Spleen (tissue), 11 donors: ENCODE measurements around the gene TBXAS1. TPM values are rescaled to one million over a fixed set of nuclear protein-coding genes. Genes with fewer than 3 reads are reported as not detected.
A peak's percentile ranks its signal among the peaks of the same experiment; 100 is the strongest.

Experiments used
- DNase-seq: peaks from one replicate; pipeline ENCODE4 v3.0.0-alpha.2; 2020
- H3K27ac ChIP-seq, 8 donors: fragments of 200-600 bp; sonication (generic) in 7 of 8; 1 replicate in 4 of 8; 2 replicates in 4 of 8; pipeline versions ENCODE4 v1.5.0 to v1.8.0; 2016 to 2021; ENCODE audit warnings: inconsistent platforms in 4 of 8, mild to moderate bottlenecking in 4 of 8, moderate library complexity in 1 of 8
- H3K27me3 ChIP-seq, 7 donors: fragments of 200-600 bp; sonication (generic) in 6 of 7; replicated peaks in 1 of 7; 1 replicate in 4 of 7; 2 replicates in 3 of 7; pipeline versions ENCODE4 v1.5.0 to v1.8.0; 2016 to 2021; ENCODE audit warnings: inconsistent platforms in 3 of 7, mild to moderate bottlenecking in 1 of 7
- H3K36me3 ChIP-seq, 6 donors: fragments of 200-600 bp; sonication (generic) in 5 of 6; 1 replicate in 4 of 6; 2 replicates in 2 of 6; pipeline versions ENCODE4 v1.5.0 to v1.8.0; 2016 to 2021; ENCODE audit warnings: inconsistent platforms in 2 of 6
- H3K4me1 ChIP-seq, 6 donors: fragments of 200-600 bp; sonication (generic) in 5 of 6; 1 replicate in 3 of 6; 2 replicates in 3 of 6; pipeline versions ENCODE4 v1.5.0 to v1.8.0; 2016 to 2021; ENCODE audit warnings: inconsistent platforms in 3 of 6
- H3K4me3 ChIP-seq, 8 donors: fragments of 200-600 bp; sonication (generic) in 7 of 8; 1 replicate in 4 of 8; 2 replicates in 4 of 8; pipeline versions ENCODE4 v1.5.0 to v1.8.0; 2016 to 2021; ENCODE audit warnings: inconsistent platforms in 4 of 8, mild to moderate bottlenecking in 4 of 8, moderate library complexity in 2 of 8
- H3K9me3 ChIP-seq, 8 donors: fragments of 200-600 bp; sonication (generic) in 7 of 8; 1 replicate in 4 of 8; 2 replicates in 4 of 8; pipeline versions ENCODE4 v1.5.0 to v1.8.0; 2016 to 2021; ENCODE audit warnings: inconsistent platforms in 4 of 8
- CTCF ChIP-seq, 11 experiments: fragments of 200-600 bp in 7 of 11; fragments of 450-650 bp in 4 of 11; sonication (generic) in 4 of 11; IDR thresholded peaks in 8 of 11; conservative IDR thresholded peaks in 3 of 11; 1 replicate in 7 of 11; 2 replicates in 4 of 11; pipeline versions ENCODE4 v1.4.0 to v1.8.0; 2016 to 2021; ENCODE audit warnings: antibody characterized with exemption in 11 of 11, inconsistent platforms in 4 of 11, mild to moderate bottlenecking in 1 of 11
- POLR2A ChIP-seq, 3 donors: fragments of 450-650 bp; IDR thresholded peaks; one replicate each; pipeline ENCODE4 v1.5.1; 2017; ENCODE audit warnings: antibody characterized with exemption in 3 of 3, mild to moderate bottlenecking in 1 of 3
- POLR2AphosphoS5 ChIP-seq, 3 donors: sonication (generic); formaldehyde crosslinking; IDR thresholded peaks; one replicate each; pipeline ENCODE4 v1.5.1; 2017; ENCODE audit warnings: antibody characterized with exemption in 3 of 3
- WGBS, 5 donors: extraction: QIAGEN DNeasy Blood & Tissue Kit in 3 of 5; methylation state at CpG; one replicate each; pipeline versions ENCODE4 v1.1.5 to v1.1.7; 2013 to 2018; 5-methylcytosine and 5-hydroxymethylcytosine counted together
- intact Hi-C: fragments of 100-400 bp; cut with DNase I; formaldehyde crosslinking; loops from one replicate; pipeline ENCODE4 v1.15.0; 2023; ENCODE audit warnings: low total_unique reads
- polyA plus RNA-seq, 3 donors: library from polyadenylated mRNA; stranded (reverse); fragments of 200-250 nt; gene quantifications; one replicate each; pipeline ENCODE4 v1.2.1, GENCODE V29; 2013
- total RNA-seq, 7 donors: library from RNA; depleted of rRNA in 3 of 7; stranded (reverse); fragments of >200 nt in 3 of 7; fragmentation: NEBNext Ultra II Directional in 4 of 7; extraction: Animal tissue kit (Norgen Biotek cat#: 25700) in 4 of 7; gene quantifications; one replicate each; pipeline versions ENCODE4 v1.1.0 to v1.2.1, GENCODE V29; 2016 to 2021
- donor health status: healthy with polysubstance abuse.
- donor health status: DM: no; HTN: no; CAD: no; lungs with moderate emphysema.
- donor health status: DM: no; HTN: no; CAD: no.
- donor health status: Bipolar disorder and iron deficiency.
- donor health status: healthy.
- donor health status: DM: no; HTN: no; CAD: no.
- donor health status: DM: yes; HTN: yes; CAD: no.

The TBXAS1 gene
- total and polyA plus RNA-seq, 10 donors, result 19.8 to 287 (median 147) TPM

GRCh38 chr7:140062528-140063299, 233.7 kb downstream of the TBXAS1 start, which contains the start of gene PARP12:
PARP12 (minus strand) TSS chr7:140062951; CDS start chr7:140062847, 104 bp downstream.
- 0 to 1% (median 0%) methylated on average over 18 to 106 of the region's 106 CpGs for WGBS, 5 donors
- intact Hi-C loops, result no loop called here
- no peaks in the 10 kb centered on the region for H3K27me3 ChIP-seq

GRCh38 chr7:140067052-140067451, 238.0 kb downstream of the TBXAS1 start:
- Histone ChIP-seq H3K27ac (no peak overlapping the region), H3K4me3 (no peak overlapping the region), H3K4me1 (peaks cover 0 to 11% (median 9%) of the 10 kb centered on the region in 6 donors), H3K27me3 (no peaks in the 10 kb centered on the region), H3K36me3 (no peaks in the 10 kb centered on the region), H3K9me3 (peaks cover 11 to 46% (median 29%) of the 10 kb centered on the region in 8 donors)
- no peak for DNase-seq
- intact Hi-C loops, result no loop called here
- WGBS, 5 donors, result 46 to 90% (median 82%) methylated on average over 2 of the region's 2 CpGs
- TF ChIP-seq POLR2AphosphoS5 (IDR thresholded peaks at IDR 0.05), result no peak
- no peak for TF ChIP-seq CTCF (IDR thresholded peaks at IDR 0.05 in 8 of 11, conservative IDR thresholded peaks at IDR 0.05 in 3 of 11)
- no peak for TF ChIP-seq POLR2A (IDR thresholded peaks at IDR 0.05)

More at GRCh38 chr7:140062528-140063299, 233.7 kb downstream of the TBXAS1 start, which contains the start of gene PARP12:
- peaks cover 11 to 23% (median 21%) of the 10 kb centered on the region in 8 donors for H3K9me3 ChIP-seq
- TF ChIP-seq POLR2AphosphoS5 (IDR thresholded peaks at IDR 0.05) (peak; percentile 86 to 93 (median 92)), POLR2A (IDR thresholded peaks at IDR 0.05) (peak in 1 of 3 donors; percentile 71), CTCF (IDR thresholded peaks at IDR 0.05 in 8 of 11, conservative IDR thresholded peaks at IDR 0.05 in 3 of 11) (peak in 2 of 11 experiments; percentile 17 to 30)
- H3K4me3 ChIP-seq, result peak within 1 kb of the TSS; percentile 61 to 88 (median 68)
- H3K36me3 ChIP-seq, result peaks cover 0 to 4% (median 0%) of the 10 kb centered on the region in 6 donors
- peaks cover 27 to 54% (median 38%) of the 10 kb centered on the region in 6 donors for H3K4me1 ChIP-seq
- DNase-seq, result peak; percentile 99
- peak within 1 kb of the TSS; percentile 90 to 98 (median 95) for H3K27ac ChIP-seq

DNA sequence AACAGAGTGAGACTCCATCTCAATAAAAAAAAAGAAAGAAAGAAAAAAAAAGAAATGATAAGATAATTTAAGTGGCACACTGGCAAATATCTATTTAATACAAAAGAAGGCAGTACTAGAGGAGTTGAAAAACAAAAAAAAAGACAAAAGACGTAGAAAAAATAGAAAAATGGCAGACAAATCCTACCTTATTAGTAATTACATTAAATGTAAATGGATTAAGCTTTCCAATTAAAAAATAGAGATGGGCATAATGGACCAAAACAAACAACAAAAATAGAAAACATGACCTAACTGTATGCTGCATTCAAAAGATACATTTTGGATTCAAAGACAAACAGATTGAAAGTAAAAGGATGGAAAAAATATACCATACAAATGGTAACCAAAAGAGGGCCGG, 239.0 kb downstream of the TBXAS1 start:
- peaks cover 0 to 9% (median 6%) of the 10 kb centered on the region in 6 donors for H3K4me1 ChIP-seq
- 46 to 98% (median 71%) methylated on average over 2 of the region's 2 CpGs for WGBS, 5 donors
- DNase-seq, result no peak
- peaks cover 11 to 46% (median 29%) of the 10 kb centered on the region in 8 donors for H3K9me3 ChIP-seq
- no peaks in the 10 kb centered on the region for H3K36me3 ChIP-seq
- intact Hi-C loops, result no loop called here
- H3K27me3 ChIP-seq, result no peaks in the 10 kb centered on the region
- TF ChIP-seq POLR2A (IDR thresholded peaks at IDR 0.05), result no peak
- TF ChIP-seq POLR2AphosphoS5 (IDR thresholded peaks at IDR 0.05), result no peak
- no peak for TF ChIP-seq CTCF (IDR thresholded peaks at IDR 0.05 in 8 of 11, conservative IDR thresholded peaks at IDR 0.05 in 3 of 11)
- no peak overlapping the region for H3K27ac ChIP-seq
- H3K4me3 ChIP-seq, result no peak overlapping the region

- H3K27me3 ChIP-seq, result no peaks in the 10 kb centered on the region
- no peak overlapping the region for H3K4me3 ChIP-seq
- TF ChIP-seq POLR2A (IDR thresholded peaks at IDR 0.05) (no peak), POLR2AphosphoS5 (IDR thresholded peaks at IDR 0.05) (no peak), CTCF (IDR thresholded peaks at IDR 0.05 in 8 of 11, conservative IDR thresholded peaks at IDR 0.05 in 3 of 11) (no peak)
- no peaks in the 10 kb centered on the region for H3K4me1 ChIP-seq
- H3K9me3 ChIP-seq, result peaks cover 11 to 46% (median 29%) of the 10 kb centered on the region in 8 donors
- 80 to 90% (median 89%) methylated on average over 4 of the region's 4 CpGs for WGBS, 5 donors
- DNase-seq, result no peak
- H3K36me3 ChIP-seq, result no peaks in the 10 kb centered on the region
- intact Hi-C loops, result no loop called here
- H3K27ac ChIP-seq, result no peak overlapping the region
Measured at GRCh38 chr7:140069298-140069949, 240.4 kb downstream of the TBXAS1 start.
